ENCODE measurements around the gene ZPLD1. TPM values are rescaled to one million over a fixed set of nuclear protein-coding genes. Genes with fewer than 3 reads are reported as not detected.

The ZPLD1 gene
- total RNA-seq, 1 donor from 2014 or later: 0.45 TPM

DNA sequence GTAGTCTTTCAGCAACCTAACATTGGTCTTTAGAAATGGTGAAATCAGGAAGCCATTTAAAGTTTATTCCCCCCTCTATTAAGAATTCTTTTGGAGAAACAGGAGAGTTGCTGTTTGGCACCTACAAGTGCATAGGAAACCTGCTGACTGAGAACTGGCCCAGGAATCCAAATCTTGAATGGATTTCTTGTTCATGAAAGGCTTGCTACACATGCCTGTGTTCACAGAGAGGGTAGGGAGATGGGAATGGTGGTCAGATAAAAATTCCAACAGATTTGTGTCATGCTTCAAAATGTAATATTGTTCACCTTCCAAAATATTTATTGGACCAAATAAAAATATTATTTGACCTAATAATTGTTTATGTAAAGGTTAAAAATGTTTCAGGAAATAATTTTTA lies 24.2 kb upstream of the ZPLD1 start:
- no peak overlapping the region for H3K4me3 ChIP-seq (ENCODE audit: insufficient read depth, low read depth, low read length)
- no peaks in the 10 kb centered on the region for H3K79me2 ChIP-seq (ENCODE audit: insufficient read depth, low read length)
- no peak overlapping the region for H3K27ac Mint-ChIP-seq (ENCODE audit: unreplicated experiment)
- no peaks in the 10 kb centered on the region for H3K27me3 Mint-ChIP-seq (ENCODE audit: low read depth, unreplicated experiment)
- H3K9me3 ChIP-seq (ENCODE audit: insufficient read depth, low read depth, low read length): no peaks in the 10 kb centered on the region
- DNase-seq (ENCODE audit: low read depth) (peak; percentile 50), FAIRE-seq (no peak)
- H3K9me3 Mint-ChIP-seq (ENCODE audit: unreplicated experiment): no peaks in the 10 kb centered on the region
- no peaks in the 10 kb centered on the region for H3K4me1 ChIP-seq (ENCODE audit: insufficient read depth, low read length)
- H3K36me3 ChIP-seq (ENCODE audit: insufficient read depth, low read length): no peaks in the 10 kb centered on the region
- H3K36me3 Mint-ChIP-seq (ENCODE audit: low read depth, unreplicated experiment): no peaks in the 10 kb centered on the region
- no peaks in the 10 kb centered on the region for H4K20me1 ChIP-seq (ENCODE audit: insufficient read depth, low read length)
- no peak overlapping the region for H3K4me2 ChIP-seq (ENCODE audit: low read length)
- no peak overlapping the region for H2AFZ ChIP-seq (ENCODE audit: low read depth, low read length)
- peaks cover 8% of the 10 kb centered on the region for H3K4me1 Mint-ChIP-seq (ENCODE audit: low read depth, unreplicated experiment)
- H3K27me3 ChIP-seq (ENCODE audit: insufficient read depth, low read length): no peaks in the 10 kb centered on the region
- H3K9ac ChIP-seq (ENCODE audit: low read length): no peak overlapping the region
- no peak overlapping the region for H3K4me3 Mint-ChIP-seq (ENCODE audit: unreplicated experiment)
- no peak for TF ChIP-seq EZH2 (IDR thresholded peaks at IDR 0.05; ENCODE audit: insufficient read depth, low read length)
- TF ChIP-seq, protein P1, sequence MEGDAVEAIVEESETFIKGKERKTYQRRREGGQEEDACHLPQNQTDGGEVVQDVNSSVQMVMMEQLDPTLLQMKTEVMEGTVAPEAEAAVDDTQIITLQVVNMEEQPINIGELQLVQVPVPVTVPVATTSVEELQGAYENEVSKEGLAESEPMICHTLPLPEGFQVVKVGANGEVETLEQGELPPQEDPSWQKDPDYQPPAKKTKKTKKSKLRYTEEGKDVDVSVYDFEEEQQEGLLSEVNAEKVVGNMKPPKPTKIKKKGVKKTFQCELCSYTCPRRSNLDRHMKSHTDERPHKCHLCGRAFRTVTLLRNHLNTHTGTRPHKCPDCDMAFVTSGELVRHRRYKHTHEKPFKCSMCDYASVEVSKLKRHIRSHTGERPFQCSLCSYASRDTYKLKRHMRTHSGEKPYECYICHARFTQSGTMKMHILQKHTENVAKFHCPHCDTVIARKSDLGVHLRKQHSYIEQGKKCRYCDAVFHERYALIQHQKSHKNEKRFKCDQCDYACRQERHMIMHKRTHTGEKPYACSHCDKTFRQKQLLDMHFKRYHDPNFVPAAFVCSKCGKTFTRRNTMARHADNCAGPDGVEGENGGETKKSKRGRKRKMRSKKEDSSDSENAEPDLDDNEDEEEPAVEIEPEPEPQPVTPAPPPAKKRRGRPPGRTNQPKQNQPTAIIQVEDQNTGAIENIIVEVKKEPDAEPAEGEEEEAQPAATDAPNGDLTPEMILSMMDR (IDR thresholded peaks at IDR 0.05; ENCODE audit: insufficient read depth, low read depth, low read length): no peak
- H3K27ac ChIP-seq (ENCODE audit: low read depth, low read length): no peak overlapping the region

- Histone ChIP-seq H3K4me1 (ENCODE audit: insufficient read depth, low read length) (no peaks in the 10 kb centered on the region), H3K27me3 (ENCODE audit: insufficient read depth, low read length) (no peaks in the 10 kb centered on the region), H2AFZ (ENCODE audit: low read depth, low read length) (peak overlapping the region; percentile 37), H3K9ac (ENCODE audit: low read length) (no peak overlapping the region), H3K36me3 (ENCODE audit: insufficient read depth, low read length) (no peaks in the 10 kb centered on the region), H3K79me2 (ENCODE audit: insufficient read depth, low read length) (no peaks in the 10 kb centered on the region), H3K27ac (ENCODE audit: low read depth, low read length) (no peak overlapping the region), H4K20me1 (ENCODE audit: insufficient read depth, low read length) (no peaks in the 10 kb centered on the region), H3K4me3 (ENCODE audit: insufficient read depth, low read depth, low read length) (peak overlapping the region; percentile 25), H3K9me3 (ENCODE audit: insufficient read depth, low read depth, low read length) (no peaks in the 10 kb centered on the region), H3K4me2 (ENCODE audit: low read length) (peak overlapping the region; percentile 71)
- Mint-ChIP-seq H3K4me1 (ENCODE audit: low read depth, unreplicated experiment) (peaks cover 3% of the 10 kb centered on the region), H3K4me3 (ENCODE audit: unreplicated experiment) (no peak overlapping the region), H3K9me3 (ENCODE audit: unreplicated experiment) (no peaks in the 10 kb centered on the region), H3K27ac (ENCODE audit: unreplicated experiment) (no peak overlapping the region), H3K36me3 (ENCODE audit: low read depth, unreplicated experiment) (no peaks in the 10 kb centered on the region), H3K27me3 (ENCODE audit: low read depth, unreplicated experiment) (no peaks in the 10 kb centered on the region)
- FAIRE-seq: no peak
- no peak for DNase-seq (ENCODE audit: low read depth)
- TF ChIP-seq EZH2 (IDR thresholded peaks at IDR 0.05; ENCODE audit: insufficient read depth, low read length): no peak
- TF ChIP-seq, protein P1 (IDR thresholded peaks at IDR 0.05; ENCODE audit: insufficient read depth, low read depth, low read length): no peak
Measured at GRCh38 chr3:102415553-102415952, 19.3 kb upstream of the ZPLD1 start.

DNA sequence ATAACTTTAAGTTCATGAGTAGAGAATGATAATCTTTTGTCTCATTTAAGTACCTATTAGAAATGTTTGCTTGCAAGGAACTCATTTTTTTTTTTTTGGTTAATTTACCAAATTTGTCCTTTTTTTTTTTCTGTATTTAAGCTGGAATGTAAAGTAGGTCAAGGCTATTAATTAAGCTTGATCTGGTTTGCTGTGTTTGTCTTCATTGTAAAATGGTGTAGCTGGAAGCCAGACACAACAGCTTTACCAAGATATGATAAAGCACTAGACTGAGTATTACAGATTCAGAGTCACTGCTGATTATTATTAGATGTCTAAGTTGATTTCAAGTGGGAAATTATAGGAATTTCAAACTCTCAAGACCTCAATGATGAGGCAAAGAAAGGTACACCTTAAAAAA lies 15.0 kb upstream of the ZPLD1 start:
- Histone ChIP-seq H3K9ac (ENCODE audit: low read length) (no peak overlapping the region), H3K9me3 (ENCODE audit: insufficient read depth, low read depth, low read length) (no peaks in the 10 kb centered on the region), H3K27me3 (ENCODE audit: insufficient read depth, low read length) (no peaks in the 10 kb centered on the region), H3K4me1 (ENCODE audit: insufficient read depth, low read length) (no peaks in the 10 kb centered on the region), H3K79me2 (ENCODE audit: insufficient read depth, low read length) (no peaks in the 10 kb centered on the region), H2AFZ (ENCODE audit: low read depth, low read length) (no peak overlapping the region), H3K27ac (ENCODE audit: low read depth, low read length) (no peak overlapping the region), H3K4me2 (ENCODE audit: low read length) (no peak overlapping the region), H3K4me3 (ENCODE audit: insufficient read depth, low read depth, low read length) (no peak overlapping the region), H3K36me3 (ENCODE audit: insufficient read depth, low read length) (no peaks in the 10 kb centered on the region), H4K20me1 (ENCODE audit: insufficient read depth, low read length) (no peaks in the 10 kb centered on the region)
- no peak overlapping the region for H3K27ac Mint-ChIP-seq (ENCODE audit: unreplicated experiment)
- H3K9me3 Mint-ChIP-seq (ENCODE audit: unreplicated experiment): no peaks in the 10 kb centered on the region
- H3K27me3 Mint-ChIP-seq (ENCODE audit: low read depth, unreplicated experiment): no peaks in the 10 kb centered on the region
- H3K4me1 Mint-ChIP-seq (ENCODE audit: low read depth, unreplicated experiment): no peaks in the 10 kb centered on the region
- TF ChIP-seq, protein P1 (IDR thresholded peaks at IDR 0.05; ENCODE audit: insufficient read depth, low read depth, low read length): no peak
- TF ChIP-seq EZH2 (IDR thresholded peaks at IDR 0.05; ENCODE audit: insufficient read depth, low read length): no peak
- H3K4me3 Mint-ChIP-seq (ENCODE audit: unreplicated experiment): no peak overlapping the region
- H3K36me3 Mint-ChIP-seq (ENCODE audit: low read depth, unreplicated experiment): no peaks in the 10 kb centered on the region
- FAIRE-seq (no peak), DNase-seq (ENCODE audit: low read depth) (no peak)

All from astrocyte (in vitro differentiated cells and primary cell).